HepG2 (cell line): ENCODE results near the gene SYT11. TPM values are rescaled to one million over a fixed set of nuclear protein-coding genes. Genes with fewer than 3 reads are reported as not detected.

ENCODE experiments used
- ATAC-seq: fragments of 200-7000 bp; cut with Tn5 transposase; 3 replicates; pipeline ENCODE4 v1.9.1; 2020; ENCODE audit warnings: mild to moderate bottlenecking, moderate library complexity
- BruUV-seq: library from RNA; stranded (reverse); fragments of 400-500 nt; replicated peaks from 2 replicates; lab custom pipeline; 2021; lab: Mats Ljungman, UMichigan
- CTCF ChIA-PET: fragments of 300-600 bp; formaldehyde crosslinking; extraction: SDS; loops from one replicate; lab custom pipeline; 2021; ENCODE audit warnings: low total read pairs, inconsistent platforms, low intra/inter-chr PET ratio; lab: Yijun Ruan, JAX
- POLR2A ChIA-PET: fragments of 350-600 bp; sonication (Branson Sonifier 250); formaldehyde crosslinking; loops from one replicate; lab custom pipeline; 2020; ENCODE audit warnings: antibody characterized with exemption, inconsistent platforms; lab: Yijun Ruan, JAX
- DNase-seq: peaks from one replicate; pipeline ENCODE4 v3.0.0-alpha.2; 2015; ENCODE audit warnings: low spot score
- FAIRE-seq: peaks from 3 replicates; lab custom pipeline; 2011; peaks lifted over from hg19 to GRCh38; lab: Jason Lieb, UNC
- H2AFZ ChIP-seq: one replicate; pipeline ENCODE4 v1.6.1; 2011; ENCODE audit warnings: low read length, inconsistent platforms
- H3K27ac ChIP-seq: fragments of 300-600 bp; 3 replicates; pipeline ENCODE4 v1.8.0; 2011; ENCODE audit warnings: mixed run types, mild to moderate bottlenecking, mixed read lengths, low read length, inconsistent platforms; ENCODE audit not compliant: insufficient read depth; ENCODE audit errors: extremely low read length
- H3K27me3 ChIP-seq, 2 experiments: fragments of 200-600 bp in 1 of 2; 2 replicates in 1 of 2; 3 replicates in 1 of 2; pipeline versions ENCODE4 v1.6.0 to v1.8.0; 2011; ENCODE audit warnings: low read length in 2 of 2, mild to moderate bottlenecking in 2 of 2, moderate library complexity in 2 of 2, inconsistent platforms in 1 of 2; ENCODE audit not compliant: insufficient read depth in 2 of 2, control insufficient read depth in 1 of 2
- H3K36me3 ChIP-seq, 2 experiments: fragments of 200-600 bp in 1 of 2; replicated peaks in 1 of 2; 2 replicates in 1 of 2; 3 replicates in 1 of 2; pipeline versions ENCODE4 v1.5.1 to v1.8.0; 2011; ENCODE audit warnings: low read length in 2 of 2, inconsistent platforms in 1 of 2; ENCODE audit not compliant: insufficient read depth in 2 of 2, control insufficient read depth in 1 of 2
- H3K4me1 ChIP-seq: 2 replicates; pipeline ENCODE4 v1.5.1; 2012; ENCODE audit warnings: low read length, inconsistent platforms; ENCODE audit not compliant: insufficient read depth
- H3K4me2 ChIP-seq: 2 replicates; pipeline ENCODE4 v1.6.0; 2011; ENCODE audit warnings: low read depth, low read length, inconsistent platforms
- H3K4me3 ChIP-seq, 3 experiments: fragments of 200-600 bp in 1 of 3; sonication (generic), shearing (Covaris generic) in 1 of 3; replicated peaks in 1 of 3; 2 replicates each; pipeline ENCODE4 v1.5.1; 2011 to 2016; ENCODE audit warnings: low read length in 3 of 3, inconsistent platforms in 2 of 3, low read depth in 2 of 3, mild to moderate bottlenecking in 2 of 3, control low read depth in 1 of 3, mixed read lengths in 1 of 3; ENCODE audit not compliant: insufficient read depth in 1 of 3
- H3K79me2 ChIP-seq: one replicate; pipeline ENCODE4 v1.6.1; 2011; ENCODE audit warnings: low read length, inconsistent platforms; ENCODE audit not compliant: insufficient read depth
- H3K9ac ChIP-seq: 2 replicates; pipeline ENCODE4 v1.6.0; 2011; ENCODE audit warnings: mild to moderate bottlenecking, low read depth, low read length, inconsistent platforms; ENCODE audit not compliant: insufficient read depth
- H3K9me3 ChIP-seq: 2 replicates; pipeline ENCODE4 v1.5.1; 2012; ENCODE audit warnings: mild to moderate bottlenecking, low read length
- H4K20me1 ChIP-seq: 2 replicates; pipeline ENCODE4 v1.6.0; 2011; ENCODE audit warnings: inconsistent platforms, mild to moderate bottlenecking, low read length, moderate library complexity; ENCODE audit not compliant: insufficient read depth
- AHR ChIP-seq: IDR thresholded peaks from 2 replicates; pipeline ENCODE4 v1.6.1; 2018; ENCODE audit warnings: missing genetic modification reagents, missing compliant biosample characterization
- CEBPG ChIP-seq: IDR thresholded peaks from 2 replicates; pipeline ENCODE4 v1.6.1; 2016
- FOXJ3 ChIP-seq: sonication (generic); formaldehyde crosslinking; IDR thresholded peaks from 2 replicates; pipeline ENCODE4 v1.4.0; 2020; ENCODE audit warnings: missing genetic modification reagents, mild to moderate bottlenecking, borderline replicate concordance
- FOXK2 ChIP-seq: fragments of 450-650 bp; IDR thresholded peaks from 2 replicates; pipeline ENCODE4 v1.6.1; 2016
- KDM1A ChIP-seq: IDR thresholded peaks from 2 replicates; pipeline ENCODE4 v1.6.1; 2016; ENCODE audit warnings: missing compliant biosample characterization
- MED13 ChIP-seq: sonication (generic); formaldehyde crosslinking; IDR thresholded peaks from 2 replicates; pipeline ENCODE4 v1.5.0; 2020; ENCODE audit warnings: missing genetic modification reagents
- MED8 ChIP-seq: sonication (generic); formaldehyde crosslinking; IDR thresholded peaks from 2 replicates; pipeline ENCODE4 v1.8.1; 2023; ENCODE audit warnings: mild to moderate bottlenecking, missing genetic modification reagents; ENCODE audit not compliant: insufficient replicate concordance
- PAWR ChIP-seq: sonication (generic); formaldehyde crosslinking; IDR thresholded peaks from 2 replicates; pipeline ENCODE4 v1.4.0; 2020; ENCODE audit warnings: missing genetic modification reagents, mild to moderate bottlenecking, borderline replicate concordance
- PITX1 ChIP-seq: sonication (generic); formaldehyde crosslinking; IDR thresholded peaks from 2 replicates; pipeline ENCODE4 v1.5.1; 2020; ENCODE audit warnings: mild to moderate bottlenecking, missing genetic modification reagents
- SMAD1 ChIP-seq: sonication (generic); formaldehyde crosslinking; IDR thresholded peaks from 2 replicates; pipeline ENCODE4 v1.4.0; 2020; ENCODE audit warnings: missing genetic modification reagents, low read depth, mild to moderate bottlenecking, borderline replicate concordance
- ZNF562 ChIP-seq: sonication (generic); formaldehyde crosslinking; IDR thresholded peaks from 2 replicates; pipeline ENCODE4 v1.8.0; 2022; ENCODE audit warnings: missing genetic modification reagents, borderline replicate concordance
- ZNF7 ChIP-seq: IDR thresholded peaks from 2 replicates; pipeline ENCODE4 v1.6.1; 2016; ENCODE audit warnings: missing biosample characterization, missing genetic modification reagents
- WGBS: methylation state at CpG from one replicate; pipeline ENCODE4 v1.1.6; 2017; ENCODE audit warnings: low lambda C conversion rate; 5-methylcytosine and 5-hydroxymethylcytosine counted together
- in situ Hi-C: cut with HindIII; loops from 2 replicates; pipeline ENCODE4 v1.10.0; 2017; ENCODE audit warnings: low pct_unique_long_range_greater_than_20kb; ENCODE audit not compliant: extremely low pct_ligation_motif_present
- intact Hi-C: fragments of 100-400 bp; cut with micrococcal nuclease; formaldehyde crosslinking; loops from one replicate; pipeline ENCODE4 v1.10.0; 2022; ENCODE audit not compliant: unreplicated experiment
- polyA plus RNA-seq, 8 experiments: library from polyadenylated mRNA; depleted of rRNA in 3 of 8; stranded (reverse) in 7 of 8; unstranded in 1 of 8; fragments of >200 nt; fragmentation: Illumina TruSeq in 4 of 8; extraction: Trizol in 4 of 8; gene quantifications; 2 replicates each; pipeline versions ENCODE4 v1.2.1 to v1.2.3, GENCODE V29; 2011 to 2016; ENCODE audit warnings: low read depth in 4 of 8, missing spikeins in 1 of 8, mixed read lengths in 1 of 8; ENCODE audit not compliant: insufficient read depth in 1 of 8
- total RNA-seq, 5 experiments: library from RNA; depleted of rRNA; stranded (reverse); fragments of >200 nt; fragmentation: Illumina TruSeq; extraction: Trizol; gene quantifications; 2 replicates each; pipeline ENCODE4 v1.2.3, GENCODE V29; 2016; ENCODE audit warnings: low read depth in 1 of 5
- TF ChIP-seq, protein P1 (sequence below): sonication (generic); formaldehyde crosslinking; conservative IDR thresholded peaks from 2 replicates; pipeline ENCODE4 v1.4.0; 2020; ENCODE audit warnings: missing genetic modification reagents

The SYT11 gene
- total and polyA plus RNA-seq, 2 of the 13 experiments (the other 11 are each of a cell fraction or from before 2014, with no cell fraction given): 0.22 to 0.59 TPM

DNA sequence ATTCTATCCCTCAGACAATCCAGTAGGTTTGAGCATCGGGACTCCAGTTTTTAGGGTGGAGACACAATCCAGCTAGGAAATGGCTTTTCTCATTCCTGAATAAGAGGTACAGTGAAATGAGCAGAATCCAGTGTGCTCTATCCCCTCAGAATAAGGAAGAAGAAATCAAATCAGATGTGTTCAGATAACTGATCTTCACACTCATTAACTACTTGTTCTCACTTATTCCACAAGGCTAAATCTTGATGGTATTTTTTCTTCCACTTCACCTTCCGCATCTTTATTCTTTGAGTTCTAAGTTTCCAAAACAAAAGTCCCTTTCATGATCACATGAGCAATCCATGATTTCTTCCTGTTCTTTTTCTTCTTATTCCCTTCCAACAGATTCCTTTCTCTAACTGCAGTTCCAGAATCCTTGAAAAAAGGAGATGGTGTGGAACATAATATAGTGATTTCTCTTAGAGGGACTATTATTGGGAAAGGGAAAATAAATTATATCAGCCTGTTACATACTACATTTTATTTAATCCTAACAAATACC is 1.7 kb downstream of the SYT11 start (continued):
- TF ChIP-seq, protein P1, sequence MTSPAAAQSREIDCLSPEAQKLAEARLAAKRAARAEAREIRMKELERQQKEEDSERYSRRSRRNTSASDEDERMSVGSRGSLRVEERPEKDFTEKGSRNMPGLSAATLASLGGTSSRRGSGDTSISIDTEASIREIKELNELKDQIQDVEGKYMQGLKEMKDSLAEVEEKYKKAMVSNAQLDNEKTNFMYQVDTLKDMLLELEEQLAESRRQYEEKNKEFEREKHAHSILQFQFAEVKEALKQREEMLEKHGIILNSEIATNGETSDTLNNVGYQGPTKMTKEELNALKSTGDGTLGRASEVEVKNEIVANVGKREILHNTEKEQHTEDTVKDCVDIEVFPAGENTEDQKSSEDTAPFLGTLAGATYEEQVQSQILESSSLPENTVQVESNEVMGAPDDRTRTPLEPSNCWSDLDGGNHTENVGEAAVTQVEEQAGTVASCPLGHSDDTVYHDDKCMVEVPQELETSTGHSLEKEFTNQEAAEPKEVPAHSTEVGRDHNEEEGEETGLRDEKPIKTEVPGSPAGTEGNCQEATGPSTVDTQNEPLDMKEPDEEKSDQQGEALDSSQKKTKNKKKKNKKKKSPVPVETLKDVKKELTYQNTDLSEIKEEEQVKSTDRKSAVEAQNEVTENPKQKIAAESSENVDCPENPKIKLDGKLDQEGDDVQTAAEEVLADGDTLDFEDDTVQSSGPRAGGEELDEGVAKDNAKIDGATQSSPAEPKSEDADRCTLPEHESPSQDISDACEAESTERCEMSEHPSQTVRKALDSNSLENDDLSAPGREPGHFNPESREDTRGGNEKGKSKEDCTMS (CRISPR knock-in tag): no peak
- TF ChIP-seq MED8 (CRISPR knock-in tag): no peak
- TF ChIP-seq FOXJ3 (CRISPR knock-in tag): no peak
- TF ChIP-seq PITX1 (CRISPR knock-in tag): no peak
- TF ChIP-seq PAWR (CRISPR knock-in tag): no peak
- TF ChIP-seq ZNF562: no peak
- no peak for TF ChIP-seq AHR (CRISPR knock-in tag)
- no peak for TF ChIP-seq SMAD1
- no peak for TF ChIP-seq ZNF7 (CRISPR knock-in tag)
- no peak for TF ChIP-seq CEBPG (CRISPR knock-in tag)
- no peak for TF ChIP-seq KDM1A
- TF ChIP-seq FOXK2: no peak

DNA sequence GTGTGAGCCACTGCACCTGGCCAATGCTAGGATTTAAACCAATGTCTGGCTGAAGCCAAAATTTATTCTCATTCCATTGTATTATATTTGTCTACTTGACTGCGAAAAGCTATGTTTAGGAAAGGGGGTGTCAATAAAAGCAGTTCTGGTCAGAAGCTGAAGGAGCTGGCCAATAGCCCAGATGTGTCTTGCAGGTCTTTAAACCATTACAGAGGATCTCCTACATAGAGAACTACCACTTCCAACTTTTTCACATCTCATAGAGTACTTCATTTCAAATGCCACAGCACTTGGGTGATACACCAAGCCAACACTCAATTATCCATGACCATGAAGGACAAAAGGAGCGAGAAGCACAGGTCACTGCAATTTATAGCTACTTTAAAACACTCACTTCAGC is 2.5 kb downstream of the SYT11 start:
- 2% methylated on average over 2 of the region's 2 CpGs for WGBS
- Histone ChIP-seq H3K36me3 (no peaks in the 10 kb centered on the region), H3K4me3 (no peak overlapping the region), H3K27ac (no peak overlapping the region), H3K27me3 (no peaks in the 10 kb centered on the region), H3K9ac (no peak overlapping the region), H4K20me1 (no peaks in the 10 kb centered on the region), H3K79me2 (peaks cover 1% of the 10 kb centered on the region), H3K9me3 (no peaks in the 10 kb centered on the region)
- POLR2A ChIA-PET: no interaction called here
- intact Hi-C loops: loop anchor here (2.0 kb wide), 1 partner anchor 15 kb away; no protein-coding TSS in a partner anchor
- FAIRE-seq (no peak), DNase-seq (no peak)
- BruUV-seq: no TSS peak
- CTCF ChIA-PET: no interaction called here
- no peak for TF ChIP-seq MED13 (CRISPR knock-in tag)
- TF ChIP-seq, all 625 proteins: peak for 0
- Histone ChIP-seq H2AFZ (no peak overlapping the region), H3K4me1 (peaks cover 16% of the 10 kb centered on the region), H3K4me2 (no peak overlapping the region)
- no peak for ATAC-seq
- in situ Hi-C loops: no loop called here
